ENCODE results near the gene VASN. TPM values are rescaled to one million over a fixed set of nuclear protein-coding genes. Genes with fewer than 3 reads are reported as not detected.

Gene VASN
- total RNA-seq, 1 donor from 2014 or later: 0.67 TPM

GRCh38 chr16:4378999-4379690 is 7.5 kb downstream of the VASN start:
- Mint-ChIP-seq H3K4me3 (ENCODE audit: unreplicated experiment) (no peak overlapping the region), H3K9me3 (ENCODE audit: unreplicated experiment) (no peaks in the 10 kb centered on the region), H3K27me3 (ENCODE audit: unreplicated experiment) (peaks cover 7% of the 10 kb centered on the region), H3K27ac (ENCODE audit: unreplicated experiment) (no peak overlapping the region), H3K4me1 (ENCODE audit: unreplicated experiment) (peaks cover 16% of the 10 kb centered on the region), H3K36me3 (ENCODE audit: low read depth, unreplicated experiment) (peaks cover 4% of the 10 kb centered on the region)
- no peak for TF ChIP-seq CTCF (IDR thresholded peaks at IDR 0.05; ENCODE audit: unreplicated experiment)
- no peak for DNase-seq (ENCODE audit: low spot score)

- no peak for TF ChIP-seq CTCF (IDR thresholded peaks at IDR 0.05; ENCODE audit: unreplicated experiment)
- H3K27ac Mint-ChIP-seq (ENCODE audit: unreplicated experiment): no peak overlapping the region
- H3K4me3 Mint-ChIP-seq (ENCODE audit: unreplicated experiment): no peak overlapping the region
- no peak for DNase-seq (ENCODE audit: low spot score)
- H3K9me3 Mint-ChIP-seq (ENCODE audit: unreplicated experiment): no peaks in the 10 kb centered on the region
- peaks cover 4% of the 10 kb centered on the region for H3K36me3 Mint-ChIP-seq (ENCODE audit: low read depth, unreplicated experiment)
- H3K4me1 Mint-ChIP-seq (ENCODE audit: unreplicated experiment): peaks cover 14% of the 10 kb centered on the region
- peaks cover 7% of the 10 kb centered on the region for H3K27me3 Mint-ChIP-seq (ENCODE audit: unreplicated experiment)
Observed at GRCh38 chr16:4380119-4381063, 8.7 kb downstream of the VASN start.

GRCh38 chr16:4381072-4381934 is 9.7 kb downstream of the VASN start:
- Mint-ChIP-seq H3K4me3 (ENCODE audit: unreplicated experiment) (no peak overlapping the region), H3K27me3 (ENCODE audit: unreplicated experiment) (peaks cover 7% of the 10 kb centered on the region), H3K9me3 (ENCODE audit: unreplicated experiment) (no peaks in the 10 kb centered on the region), H3K27ac (ENCODE audit: unreplicated experiment) (no peak overlapping the region), H3K36me3 (ENCODE audit: low read depth, unreplicated experiment) (peaks cover 4% of the 10 kb centered on the region), H3K4me1 (ENCODE audit: unreplicated experiment) (peaks cover 9% of the 10 kb centered on the region)
- no peak for DNase-seq (ENCODE audit: low spot score)
- TF ChIP-seq CTCF (IDR thresholded peaks at IDR 0.05; ENCODE audit: unreplicated experiment): no peak

GRCh38 chr16:4381935-4382794 is 10.5 kb downstream of the VASN start:
- no peak for TF ChIP-seq CTCF (IDR thresholded peaks at IDR 0.05; ENCODE audit: unreplicated experiment)
- peaks cover 4% of the 10 kb centered on the region for H3K36me3 Mint-ChIP-seq (ENCODE audit: low read depth, unreplicated experiment)
- H3K27me3 Mint-ChIP-seq (ENCODE audit: unreplicated experiment): peaks cover 11% of the 10 kb centered on the region
- DNase-seq (ENCODE audit: low spot score): no peak
- H3K4me1 Mint-ChIP-seq (ENCODE audit: unreplicated experiment): peaks cover 9% of the 10 kb centered on the region
- H3K4me3 Mint-ChIP-seq (ENCODE audit: unreplicated experiment): no peak overlapping the region
- H3K27ac Mint-ChIP-seq (ENCODE audit: unreplicated experiment): no peak overlapping the region
- no peaks in the 10 kb centered on the region for H3K9me3 Mint-ChIP-seq (ENCODE audit: unreplicated experiment)

All from endothelial cell (in vitro differentiated cells).